ENCODE measurements around the gene RNF111. TPM values are rescaled to one million over a fixed set of nuclear protein-coding genes. Genes with fewer than 3 reads are reported as not detected.
A peak's percentile ranks its signal among the peaks of the same experiment; 100 is the strongest.

Gene RNF111
- total and polyA plus RNA-seq, 12 donors, result 5.7 to 41.6 (median 24.0) TPM

- no peaks in the 10 kb centered on the region for H3K9me3 ChIP-seq (replicated peaks in 1 of 3)
- no peaks in the 10 kb centered on the region for H3K36me3 ChIP-seq (replicated peaks in 1 of 2)
- no peaks in the 10 kb centered on the region for H3K4me1 ChIP-seq (replicated peaks in 1 of 2)
- no peak for DNase-seq
- H3K4me3 ChIP-seq, result no peak overlapping the region
- intact Hi-C loops (cut with DNase I), result no loop called here
- no peak overlapping the region for H3K27ac ChIP-seq
- no peak for TF ChIP-seq CTCF (IDR thresholded peaks at IDR 0.05)
- TF ChIP-seq POLR2A (IDR thresholded peaks at IDR 0.05), result no peak
- no peaks in the 10 kb centered on the region for H3K27me3 ChIP-seq
- 84 to 90% (median 88%) methylated on average over 3 of the region's 3 CpGs for WGBS, 4 donors
Observed at GRCh38 chr15:58966698-58967097, 20.8 kb upstream of the RNF111 start.

- WGBS, 4 donors, result 77 to 86% (median 83%) methylated on average over 2 of the region's 2 CpGs
- Histone ChIP-seq H3K4me3 (no peak overlapping the region), H3K27ac (no peak overlapping the region), H3K4me1 (replicated peaks in 1 of 2) (no peaks in the 10 kb centered on the region), H3K9me3 (replicated peaks in 1 of 3) (no peaks in the 10 kb centered on the region), H3K36me3 (replicated peaks in 1 of 2) (no peaks in the 10 kb centered on the region), H3K27me3 (no peaks in the 10 kb centered on the region)
- no peak for TF ChIP-seq POLR2A (IDR thresholded peaks at IDR 0.05)
- TF ChIP-seq CTCF (IDR thresholded peaks at IDR 0.05), result no peak
- DNase-seq, result no peak
- intact Hi-C loops (cut with DNase I), result no loop called here
Observed at GRCh38 chr15:58967479-58967878, 20.0 kb upstream of the RNF111 start.

DNA sequence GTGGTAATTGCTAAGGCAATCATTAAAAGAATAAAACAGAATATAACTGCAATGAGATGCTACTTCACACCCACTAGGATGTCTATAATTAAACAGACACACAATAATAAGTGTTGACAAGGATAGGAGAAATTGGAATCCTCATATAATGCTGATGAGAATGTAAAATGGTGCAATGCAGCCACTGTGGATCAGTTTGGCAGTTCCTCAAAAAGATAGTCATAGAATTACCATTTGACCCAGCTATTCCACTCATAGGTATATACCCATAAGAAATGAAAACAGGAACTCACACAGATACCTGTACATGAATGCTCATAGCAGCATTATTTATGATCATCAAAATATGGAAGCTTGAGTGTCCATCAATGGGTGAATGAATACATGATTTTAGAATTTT, 9.6 kb upstream of the RNF111 start:
- Histone ChIP-seq H3K4me3 (no peak overlapping the region), H3K4me1 (replicated peaks in 1 of 2) (peaks cover 0 to 15% of the 10 kb centered on the region in 2 donors), H3K27me3 (no peaks in the 10 kb centered on the region), H3K36me3 (replicated peaks in 1 of 2) (no peaks in the 10 kb centered on the region), H3K9me3 (replicated peaks in 1 of 3) (no peaks in the 10 kb centered on the region), H3K27ac (no peak overlapping the region)
- TF ChIP-seq CTCF (IDR thresholded peaks at IDR 0.05) (no peak), POLR2A (IDR thresholded peaks at IDR 0.05) (no peak)
- intact Hi-C loops (cut with DNase I), result no loop called here
- no peak for DNase-seq

- H3K36me3 ChIP-seq (replicated peaks in 1 of 2), result no peaks in the 10 kb centered on the region
- H3K4me3 ChIP-seq, result no peak overlapping the region
- no peak overlapping the region for H3K27ac ChIP-seq
- H3K9me3 ChIP-seq (replicated peaks in 1 of 3), result no peaks in the 10 kb centered on the region
- no peaks in the 10 kb centered on the region for H3K27me3 ChIP-seq
- intact Hi-C loops (cut with DNase I), result loop anchor here in 1 of 2 donors (5.0 kb wide), 1 partner anchor 512 kb away; no protein-coding TSS in a partner anchor
- H3K4me1 ChIP-seq (replicated peaks in 1 of 2), result peaks cover 0 to 15% of the 10 kb centered on the region in 2 donors
- no peak for DNase-seq
- WGBS, 4 donors, result 1 to 3% (median 2%) methylated on average over 5 of the region's 5 CpGs
- TF ChIP-seq CTCF (IDR thresholded peaks at IDR 0.05) (peak; percentile 16 to 77 (median 58)), POLR2A (IDR thresholded peaks at IDR 0.05) (no peak)
Observed at GRCh38 chr15:58980351-58980939, 7.0 kb upstream of the RNF111 start.
